HG03060 (cell line): ENCODE results near the gene B3GALT2.

Experiments used
- ATAC-seq: cut with Tn5 transposase; IDR thresholded peaks from one replicate; pipeline ENCODE4 v1.9.1; 2021; ENCODE audit warnings: low read depth, moderate number of reproducible peaks; ENCODE audit not compliant: unreplicated experiment

B3GALT2 gene

GRCh38 chr1:193183019-193183627 lies 3.3 kb downstream of the B3GALT2 start:
- peak; percentile 42 for ATAC-seq

DNA sequence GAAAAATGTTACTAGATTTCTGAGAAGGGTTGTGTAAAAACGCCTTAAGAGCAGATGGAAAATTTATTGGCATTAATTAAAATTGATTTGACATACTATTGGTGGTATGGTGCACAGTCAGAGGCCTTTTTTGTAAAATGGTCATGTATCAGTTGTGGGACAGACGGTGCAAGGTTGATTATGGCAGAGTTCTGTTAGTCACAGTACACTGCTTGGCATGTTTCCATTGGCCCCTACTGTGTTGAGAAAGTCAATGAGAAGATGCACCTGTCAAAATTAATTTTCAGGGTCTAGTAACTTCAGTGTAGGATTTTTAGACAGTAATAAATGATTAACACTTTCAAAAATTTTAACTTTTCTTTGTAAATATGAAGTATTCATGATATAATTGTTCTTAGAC lies 4.4 kb downstream of the B3GALT2 start:
- no peak for ATAC-seq

- ATAC-seq = no peak
These were observed 4.9 kb downstream of the B3GALT2 start for GRCh38 chr1:193181536-193181935.

DNA sequence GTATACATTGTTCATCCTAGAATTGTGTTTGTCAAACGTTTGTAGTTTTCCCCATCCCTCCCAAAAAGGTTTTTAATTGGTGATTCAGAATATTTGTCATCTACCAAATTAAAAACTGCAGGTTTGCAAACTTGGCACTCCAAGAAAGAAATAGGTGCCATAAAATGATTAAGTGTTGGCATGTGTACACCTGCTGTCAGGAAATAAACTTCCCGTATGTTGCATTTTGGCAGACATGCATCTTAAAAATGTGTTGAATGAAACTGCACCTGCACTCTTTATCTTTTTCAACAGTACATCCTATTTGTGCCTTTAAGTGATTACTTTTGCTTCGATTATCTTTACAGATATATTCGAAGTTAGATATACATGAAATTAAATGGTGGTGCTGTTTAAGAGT lies 7.3 kb downstream of the B3GALT2 start:
- ATAC-seq = no peak

- ATAC-seq = no peak
These were observed 9.6 kb downstream of the B3GALT2 start for GRCh38 chr1:193176788-193177187.

DNA sequence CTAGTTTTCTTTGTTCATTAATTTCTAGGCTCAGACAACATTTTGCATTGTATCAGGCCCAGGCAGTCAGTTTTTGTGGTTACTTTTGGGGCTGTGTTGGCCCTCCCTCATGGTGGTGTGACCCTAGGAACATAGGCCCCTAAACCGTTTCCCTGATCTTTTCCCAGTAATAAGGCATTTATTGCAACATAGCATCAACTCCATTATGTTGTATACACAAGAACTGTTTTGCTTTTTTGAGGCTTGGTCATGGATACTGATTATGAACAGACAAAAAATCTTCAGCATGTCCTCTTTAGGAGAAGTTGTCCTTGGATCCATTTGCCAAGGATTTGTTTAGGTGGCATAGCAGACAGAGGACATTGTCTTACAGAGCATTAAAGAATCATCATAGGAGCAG lies 10.3 kb downstream of the B3GALT2 start:
- ATAC-seq = no peak

GRCh38 chr1:193157360-193157759 lies 29.1 kb downstream of the B3GALT2 start:
- ATAC-seq = no peak

GRCh38 chr1:193156822-193157142 lies 29.6 kb downstream of the B3GALT2 start:
- ATAC-seq = no peak

DNA sequence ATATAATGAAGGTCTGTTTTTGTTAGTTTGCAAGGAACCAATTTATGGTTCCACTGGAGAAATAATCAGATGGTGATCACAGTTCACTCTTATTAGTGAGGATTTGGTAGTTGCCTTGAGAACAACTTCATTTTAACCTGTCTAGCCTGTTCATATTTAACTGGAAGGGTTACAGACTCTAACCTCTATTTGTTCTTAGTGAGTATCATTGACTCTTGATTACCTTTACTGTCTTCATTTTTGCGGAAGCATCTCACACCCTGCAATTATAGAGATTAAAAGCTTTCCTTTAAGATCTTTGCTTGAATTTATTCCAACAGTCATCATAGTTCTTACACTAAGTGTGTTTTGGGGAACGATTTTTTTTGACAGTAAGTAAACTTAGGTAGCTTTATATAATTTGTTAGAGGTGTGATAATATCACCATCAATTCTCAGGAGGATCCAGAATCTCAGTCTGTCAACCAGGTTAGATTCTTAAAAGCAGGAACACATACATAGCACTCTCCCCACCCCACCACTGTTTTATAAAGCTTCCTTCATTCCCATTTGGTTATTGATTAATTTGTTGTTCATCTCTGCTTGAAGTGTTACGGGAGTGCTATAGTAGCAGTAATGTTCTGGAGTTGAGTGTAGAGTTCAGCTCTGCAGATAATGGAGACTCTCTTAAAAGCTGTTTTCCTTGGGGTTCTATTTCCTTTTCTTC lies 30.1 kb downstream of the B3GALT2 start:
- ATAC-seq = no peak

DNA sequence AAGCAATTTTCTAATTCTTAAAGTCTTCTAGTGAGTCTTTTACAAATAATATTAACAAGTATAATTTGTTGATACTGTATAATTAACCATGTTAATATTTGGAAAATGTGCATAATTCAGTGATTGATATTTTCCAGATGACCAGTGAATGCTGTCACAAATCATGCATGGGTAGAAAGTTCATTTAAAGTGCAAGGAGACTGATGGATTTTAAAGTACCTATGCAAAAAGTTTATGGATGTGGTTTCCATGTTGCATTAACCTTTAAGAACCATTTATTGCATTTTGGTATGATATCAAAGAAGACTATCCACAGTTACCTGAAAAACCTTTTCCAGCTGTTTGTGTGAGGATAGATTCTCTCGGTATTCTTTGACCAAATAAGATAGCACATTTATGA lies 41.4 kb downstream of the B3GALT2 start:
- no peak for ATAC-seq

GRCh38 chr1:193144361-193144938 lies 42.0 kb downstream of the B3GALT2 start:
- no peak for ATAC-seq

DNA sequence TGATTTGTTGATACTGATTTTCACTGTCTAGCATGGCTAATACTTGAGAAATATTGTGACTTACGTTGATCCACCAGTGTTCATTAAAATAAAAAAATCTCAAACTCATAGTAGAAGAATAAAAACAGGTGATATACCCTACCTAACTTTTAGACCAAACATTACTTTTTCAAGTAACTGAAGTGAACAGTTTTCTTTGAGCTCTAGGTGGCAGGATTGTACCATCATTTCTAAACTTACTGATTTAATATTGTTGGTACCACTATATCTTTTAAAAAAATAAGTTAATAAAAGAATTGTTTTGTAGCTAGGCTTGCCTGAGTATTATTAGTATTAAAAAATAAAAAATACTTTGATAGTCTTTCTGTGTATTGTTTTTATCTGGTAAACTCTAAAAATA lies 43.1 kb downstream of the B3GALT2 start:
- no peak for ATAC-seq

DNA sequence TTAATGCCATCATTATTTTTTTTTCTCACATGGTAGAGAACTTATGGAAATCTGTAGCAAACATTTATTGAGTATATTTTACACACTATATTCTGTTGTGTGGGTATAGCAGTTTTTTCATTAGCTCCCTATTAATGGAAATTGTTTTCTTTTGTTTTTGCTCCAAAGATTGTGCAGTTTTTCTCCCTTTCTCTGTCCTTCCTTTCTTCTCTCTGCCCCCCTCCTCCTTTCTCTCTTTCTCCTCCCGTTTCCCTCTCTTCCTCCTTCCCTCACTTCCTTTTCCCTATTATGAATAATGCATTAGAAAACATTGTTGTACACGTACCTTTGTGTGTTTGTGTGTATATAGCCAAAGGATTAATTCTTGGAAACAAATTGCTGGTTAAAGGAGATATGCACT lies 44.0 kb downstream of the B3GALT2 start:
- no peak for ATAC-seq

- no peak for ATAC-seq
These were observed 44.6 kb downstream of the B3GALT2 start for GRCh38 chr1:193141804-193142203.

DNA sequence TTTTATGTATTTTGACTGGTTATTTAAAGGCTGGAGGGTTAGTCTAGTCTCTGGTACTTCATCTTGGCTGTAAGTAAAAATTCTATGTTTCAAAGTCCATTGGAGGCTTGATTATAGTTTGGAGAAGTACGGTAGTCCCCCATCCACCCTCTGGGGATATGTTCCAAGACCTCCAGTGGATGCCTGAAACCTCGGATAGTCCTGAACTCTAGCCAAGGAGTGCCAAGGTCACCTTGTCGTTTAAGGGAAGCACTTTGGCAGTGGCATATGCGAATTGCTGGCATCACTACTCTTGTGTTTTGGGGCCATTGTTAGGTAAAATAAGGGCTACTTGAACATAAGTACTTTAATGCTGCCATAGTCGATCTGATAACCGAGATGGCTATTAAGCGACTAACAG lies 46.2 kb downstream of the B3GALT2 start:
- no peak for ATAC-seq

GRCh38 chr1:193131266-193131860 lies 55.0 kb downstream of the B3GALT2 start:
- no peak for ATAC-seq
